ENCODE results near the gene CRIP2.

Gene CRIP2

GRCh38 chr14:105500726-105501101 lies 26.1 kb downstream of the CRIP2 start:
- DNase-seq: no peak

DNA sequence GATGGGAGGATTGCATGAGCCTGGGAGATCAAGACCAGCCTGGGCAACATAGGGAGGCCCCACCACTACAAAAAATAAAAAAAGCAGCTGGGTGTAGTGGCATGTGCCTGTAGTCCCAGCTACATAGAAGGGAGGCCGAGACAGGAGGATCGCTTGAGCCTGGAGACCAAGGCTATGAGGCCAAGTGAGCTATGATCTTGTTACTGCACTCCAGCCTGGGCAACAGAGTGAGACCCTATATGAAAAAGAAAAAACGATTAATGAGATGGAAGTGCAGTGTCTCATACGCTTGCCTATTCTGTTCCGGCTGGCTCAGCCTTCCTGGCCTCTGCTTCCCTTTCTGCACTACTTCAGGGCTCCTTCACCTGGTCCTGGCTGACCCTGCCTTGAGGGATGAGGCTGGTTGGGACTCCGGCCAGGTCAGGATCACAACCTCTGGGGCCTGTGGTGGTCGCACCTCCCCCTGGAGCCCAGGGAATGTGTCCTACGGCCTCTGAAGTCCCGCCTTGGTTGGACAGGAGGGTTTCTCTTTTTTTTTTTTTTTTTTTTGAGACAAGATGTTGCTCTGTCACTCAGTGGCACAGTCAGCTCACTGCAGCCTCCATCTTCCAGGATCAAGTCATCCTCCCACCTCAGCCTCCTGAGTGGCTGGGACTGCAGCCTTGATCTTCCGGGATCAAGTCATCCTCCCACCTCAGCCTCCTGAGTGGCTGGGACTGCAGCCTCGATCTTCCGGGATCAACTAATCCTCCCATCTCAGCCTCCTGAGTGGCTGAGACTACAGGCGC lies 27.1 kb downstream of the CRIP2 start:
- no peak for DNase-seq

DNA sequence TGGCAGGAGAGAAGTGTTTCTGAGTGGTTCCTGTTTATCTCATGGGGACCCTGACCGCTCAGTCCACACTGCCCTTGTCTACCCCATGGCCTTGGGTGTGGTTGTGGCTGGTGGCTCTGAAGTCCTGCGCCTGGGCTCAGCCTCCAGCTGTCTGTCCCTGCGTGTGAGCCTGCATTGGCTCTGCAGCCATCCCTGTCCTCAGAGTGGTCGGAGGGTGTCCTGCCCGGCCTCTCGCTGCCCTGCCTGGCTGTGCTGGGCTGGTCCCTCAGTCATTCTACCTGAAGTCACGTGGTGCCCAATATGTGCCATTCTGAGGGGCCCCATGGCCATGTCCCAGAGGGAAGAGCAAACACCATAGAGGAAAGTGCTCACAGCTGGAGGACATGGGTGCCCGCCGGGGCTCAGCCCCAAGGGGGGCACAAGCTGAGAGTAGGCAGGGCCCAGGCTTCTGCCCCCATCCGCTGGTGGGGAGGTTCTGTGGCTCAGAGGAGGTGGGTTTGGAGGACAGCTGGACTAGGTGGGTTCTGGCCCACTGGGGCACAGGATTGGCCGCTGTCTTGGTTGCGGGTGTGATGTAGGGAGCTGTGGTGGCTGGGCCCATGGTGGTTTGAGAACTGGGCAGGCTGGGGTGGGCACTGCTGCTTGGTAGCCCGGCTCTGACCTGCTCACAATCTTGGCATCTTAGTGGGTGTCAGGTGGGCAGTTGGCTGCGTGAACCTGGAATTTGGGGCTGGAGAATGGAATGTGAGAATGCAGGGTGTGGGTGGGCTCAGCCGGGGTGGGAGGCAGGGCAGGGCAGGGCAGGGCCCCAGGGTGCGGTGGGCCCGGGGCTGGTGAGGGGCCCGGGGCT lies 28.1 kb downstream of the CRIP2 start:
- DNase-seq: no peak

GRCh38 chr14:105503296-105503640 lies 28.6 kb downstream of the CRIP2 start:
- no peak for DNase-seq

GRCh38 chr14:105503935-105504692 lies 29.5 kb downstream of the CRIP2 start:
- no peak for DNase-seq

DNA sequence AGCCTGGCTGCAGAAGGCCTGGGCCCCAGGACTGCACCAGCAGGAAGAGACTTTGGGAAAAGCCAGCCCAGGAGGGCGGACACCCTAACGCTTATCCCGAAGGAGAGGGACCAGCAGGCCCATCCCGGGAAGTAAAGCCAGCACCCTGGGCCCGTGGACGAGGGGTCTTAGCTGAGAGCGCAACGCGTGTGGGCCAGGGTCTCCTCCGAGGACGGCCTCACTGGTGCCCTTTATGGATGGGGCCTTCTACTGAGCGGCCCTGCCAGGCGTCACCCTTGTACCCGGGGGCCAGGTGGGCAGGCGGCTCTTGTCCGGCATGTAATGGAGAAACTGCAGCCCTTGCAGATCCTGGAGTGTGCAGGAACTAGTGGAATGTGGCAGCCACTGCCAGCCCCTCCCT lies 30.5 kb downstream of the CRIP2 start:
- DNase-seq: no peak

- no peak for DNase-seq
Measured at GRCh38 chr14:105507247-105507646, 32.6 kb downstream of the CRIP2 start.

- no peak for DNase-seq
Measured at GRCh38 chr14:105508069-105508468, 33.4 kb downstream of the CRIP2 start.

- DNase-seq: no peak
Measured at GRCh38 chr14:105508601-105509000, 34.0 kb downstream of the CRIP2 start.

GRCh38 chr14:105517096-105517495 lies 42.5 kb downstream of the CRIP2 start:
- no peak for DNase-seq

GRCh38 chr14:105519946-105520698 lies 45.5 kb downstream of the CRIP2 start:
- no peak for DNase-seq

- DNase-seq: no peak
Measured at GRCh38 chr14:105525326-105525725, 50.7 kb downstream of the CRIP2 start.

- DNase-seq: no peak
Measured at GRCh38 chr14:105525861-105526775, 51.5 kb downstream of the CRIP2 start, which contains the start of gene TMEM121. TMEM121 (plus strand) TSS chr14:105526583; CDS start chr14:105528835, 2,252 bp downstream.

GRCh38 chr14:105526776-105527380 lies 52.3 kb downstream of the CRIP2 start:
- no peak for DNase-seq

- DNase-seq: no peak
Measured at GRCh38 chr14:105527381-105527825, 52.8 kb downstream of the CRIP2 start.

GRCh38 chr14:105527826-105528585 lies 53.4 kb downstream of the CRIP2 start:
- peak; percentile 71 for DNase-seq

DNA sequence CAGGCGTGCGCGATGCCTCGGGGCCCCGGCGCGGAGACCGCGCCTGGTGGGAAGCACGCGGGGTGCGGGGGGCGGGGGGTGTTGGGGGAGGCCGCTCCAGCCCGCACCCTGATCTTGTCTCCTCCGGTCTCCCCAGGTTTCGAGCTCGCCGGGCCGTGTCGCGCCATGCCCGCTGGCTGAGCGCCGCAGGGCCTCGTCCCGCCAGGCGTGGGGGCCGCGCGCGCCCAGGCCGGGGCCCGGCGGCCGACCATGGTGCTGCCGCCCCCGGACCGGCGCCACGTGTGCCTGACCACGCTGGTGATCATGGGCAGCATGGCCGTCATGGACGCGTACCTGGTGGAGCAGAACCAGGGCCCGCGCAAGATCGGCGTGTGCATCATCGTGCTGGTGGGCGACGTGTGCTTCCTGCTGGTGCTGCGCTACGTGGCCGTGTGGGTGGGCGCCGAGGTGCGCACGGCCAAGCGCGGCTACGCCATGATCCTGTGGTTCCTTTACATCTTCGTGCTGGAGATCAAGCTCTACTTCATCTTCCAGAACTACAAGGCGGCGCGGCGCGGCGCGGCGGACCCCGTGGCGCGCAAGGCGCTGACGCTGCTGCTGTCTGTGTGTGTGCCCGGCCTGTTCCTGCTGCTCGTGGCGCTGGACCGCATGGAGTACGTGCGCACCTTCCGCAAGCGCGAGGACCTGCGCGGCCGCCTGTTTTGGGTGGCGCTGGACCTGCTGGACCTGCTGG lies 54.1 kb downstream of the CRIP2 start:
- DNase-seq: no peak

DNA sequence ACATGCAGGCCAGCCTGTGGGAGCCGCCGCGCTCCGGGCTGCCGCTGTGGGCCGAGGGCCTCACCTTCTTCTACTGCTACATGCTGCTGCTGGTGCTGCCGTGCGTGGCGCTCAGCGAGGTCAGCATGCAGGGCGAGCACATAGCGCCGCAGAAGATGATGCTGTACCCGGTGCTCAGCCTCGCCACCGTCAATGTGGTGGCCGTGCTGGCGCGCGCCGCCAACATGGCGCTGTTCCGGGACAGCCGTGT lies 54.6 kb downstream of the CRIP2 start:
- no peak for DNase-seq
